HCT116 (cell line): ENCODE results near the gene SRPK2. TPM values are rescaled to one million over a fixed set of nuclear protein-coding genes. Genes with fewer than 3 reads are reported as not detected.

Source experiments
- ATAC-seq: fragments of 200-7000 bp; cut with Tn5 transposase; 2 replicates; pipeline ENCODE4 v1.9.1; 2020; ENCODE audit warnings: mild to moderate bottlenecking, moderate library complexity
- BruUV-seq: library from RNA; stranded (reverse); fragments of 400-500 nt; replicated peaks from 2 replicates; lab custom pipeline; 2021; lab: Mats Ljungman, UMichigan
- CTCF ChIA-PET: fragments of 300-600 bp; sonication (Branson Sonifier 250); formaldehyde crosslinking; loops from one replicate; lab custom pipeline; 2021; ENCODE audit warnings: antibody characterized with exemption; lab: Charles Lee
- POLR2A ChIA-PET: fragments of 300-600, 350-600 bp; sonication (Branson Sonifier 250); formaldehyde crosslinking; loops from one replicate; lab custom pipeline; 2021; ENCODE audit warnings: antibody characterized with exemption; lab: Charles Lee
- RAD21 ChIA-PET, 2 experiments: fragments of 300-600 bp; sonication (Branson Sonifier 250); formaldehyde crosslinking; loops; one replicate each; lab custom pipeline; 2023; ENCODE audit warnings: low total read pairs in 2 of 2; ENCODE audit not compliant: uncharacterized antibody in 2 of 2, unreplicated experiment in 2 of 2, low non-redundant PET in 1 of 2; lab: Charles Lee
- DNase-seq: peaks from one replicate; pipeline ENCODE4 v3.0.0-alpha.2; 2010; ENCODE audit warnings: low read depth, low spot score
- H2AFZ ChIP-seq: fragments of 200-600 bp; shearing (Covaris generic), sonication (generic); 2 replicates; pipeline ENCODE4 v1.6.1; 2017; ENCODE audit warnings: low read depth, mixed run types, mixed read lengths, antibody characterized with exemption, low read length; ENCODE audit not compliant: poor library complexity, severe bottlenecking
- H3K27ac ChIP-seq: 2 replicates; pipeline ENCODE4 v1.5.1; 2012; ENCODE audit warnings: low read depth, low read length
- H3K27me3 ChIP-seq: fragments of 200-600 bp; sonication (generic); 2 replicates; pipeline ENCODE4 v1.6.1; 2016; ENCODE audit warnings: mixed run types, low read length, mixed read lengths; ENCODE audit not compliant: insufficient read depth
- H3K36me3 ChIP-seq, 2 experiments: fragments of 200-500 bp in 1 of 2; fragments of 200-600 bp in 1 of 2; sonication (Bioruptor generic) in 1 of 2; sonication (generic) in 1 of 2; 2 replicates each; pipeline versions ENCODE4 v1.5.1 to v1.6.1; 2014 to 2016; ENCODE audit warnings: low read length in 2 of 2, inconsistent platforms in 1 of 2, mixed read lengths in 1 of 2, mixed run types in 1 of 2; ENCODE audit not compliant: insufficient read depth in 2 of 2, control insufficient read depth in 1 of 2
- H3K4me1 ChIP-seq, 2 experiments: fragments of 200-600 bp in 1 of 2; sonication (generic) in 1 of 2; 2 replicates each; pipeline versions ENCODE4 v1.5.1 to v1.6.1; 2012 to 2017; ENCODE audit warnings: low read length in 2 of 2, inconsistent platforms in 1 of 2, mild to moderate bottlenecking in 1 of 2, mixed read lengths in 1 of 2, mixed run types in 1 of 2, moderate library complexity in 1 of 2; ENCODE audit not compliant: insufficient read depth in 2 of 2, control insufficient read depth in 1 of 2
- H3K4me2 ChIP-seq: fragments of 200-600 bp; sonication (generic); 2 replicates; pipeline ENCODE4 v1.6.1; 2017; ENCODE audit warnings: mixed run types, low read length, mixed read lengths
- H3K4me3 ChIP-seq, 2 experiments: fragments of 200-600 bp in 1 of 2; sonication (generic) in 1 of 2; replicated peaks in 1 of 2; 2 replicates each; pipeline ENCODE4 v1.5.1; 2011 to 2016; ENCODE audit warnings: low read length in 2 of 2, control low read depth in 1 of 2, low read depth in 1 of 2, mild to moderate bottlenecking in 1 of 2, mixed read lengths in 1 of 2, mixed run types in 1 of 2
- H3K79me2 ChIP-seq: fragments of 200-600 bp; sonication (generic); 2 replicates; pipeline ENCODE4 v1.6.1; 2017; ENCODE audit warnings: mild to moderate bottlenecking, mixed run types, low read length, moderate library complexity, mixed read lengths; ENCODE audit not compliant: insufficient read depth
- H3K9ac ChIP-seq: fragments of 200-600 bp; sonication (generic); 2 replicates; pipeline ENCODE4 v1.6.1; 2016; ENCODE audit warnings: low read length, mixed read lengths
- H3K9me2 ChIP-seq: fragments of 200-600 bp; sonication (generic), shearing (Covaris generic); 2 replicates; pipeline ENCODE4 v1.6.1; 2017; ENCODE audit warnings: mixed run types, mild to moderate bottlenecking, moderate library complexity; ENCODE audit not compliant: insufficient read depth
- H3K9me3 ChIP-seq, 2 experiments: fragments of 200-500 bp in 1 of 2; fragments of 200-600 bp in 1 of 2; sonication (Bioruptor generic) in 1 of 2; sonication (generic) in 1 of 2; 2 replicates each; pipeline ENCODE4 v1.6.1; 2014 to 2017; ENCODE audit warnings: low read length in 2 of 2, mixed read lengths in 2 of 2, inconsistent platforms in 1 of 2, low read depth in 1 of 2, mild to moderate bottlenecking in 1 of 2, mixed run types in 1 of 2, moderate library complexity in 1 of 2; ENCODE audit not compliant: control insufficient read depth in 1 of 2, insufficient read depth in 1 of 2
- H4K20me1 ChIP-seq: fragments of 200-600 bp; sonication (generic), shearing (Covaris generic); 2 replicates; pipeline ENCODE4 v1.6.1; 2017; ENCODE audit warnings: mixed run types, mild to moderate bottlenecking, moderate library complexity; ENCODE audit not compliant: insufficient read depth
- ATF3 ChIP-seq: IDR thresholded peaks from 2 replicates; pipeline ENCODE4 v1.6.1; 2012
- CBX3 ChIP-seq: IDR thresholded peaks from 2 replicates; pipeline ENCODE4 v1.6.1; 2012; ENCODE audit warnings: low read depth
- CEBPB ChIP-seq: IDR thresholded peaks from 2 replicates; pipeline ENCODE4 v1.6.1; 2012; ENCODE audit warnings: low read depth
- EGR1 ChIP-seq: IDR thresholded peaks from 2 replicates; pipeline ENCODE4 v1.6.1; 2012; ENCODE audit warnings: low read depth
- EZH2phosphoT487 ChIP-seq: fragments of 200-600 bp; IDR thresholded peaks from 2 replicates; pipeline ENCODE4 v1.6.1; 2018; ENCODE audit warnings: antibody characterized with exemption, borderline replicate concordance
- FOSL1 ChIP-seq: IDR thresholded peaks from 2 replicates; pipeline ENCODE4 v1.6.1; 2012; ENCODE audit warnings: low read depth
- JUND ChIP-seq: IDR thresholded peaks from 2 replicates; pipeline ENCODE4 v1.6.1; 2012
- MAX ChIP-seq: IDR thresholded peaks from 2 replicates; pipeline ENCODE4 v1.6.1; 2012
- POLR2A ChIP-seq: IDR thresholded peaks from 2 replicates; pipeline ENCODE4 v1.7.0; 2011; ENCODE audit warnings: borderline replicate concordance; ENCODE audit not compliant: insufficient read depth, insufficient read length; ENCODE audit errors: extremely low read depth
- RAD21 ChIP-seq: IDR thresholded peaks from 2 replicates; pipeline ENCODE4 v1.6.1; 2012; ENCODE audit warnings: low read depth, mild to moderate bottlenecking
- SIN3A ChIP-seq: IDR thresholded peaks from 2 replicates; pipeline ENCODE4 v1.6.1; 2012; ENCODE audit warnings: low read depth
- SP1 ChIP-seq: IDR thresholded peaks from 2 replicates; pipeline ENCODE4 v1.6.1; 2012; ENCODE audit warnings: low read depth
- TCF7L2 ChIP-seq: IDR thresholded peaks from 2 replicates; pipeline ENCODE4 v1.7.0; 2011; ENCODE audit warnings: borderline replicate concordance, inconsistent platforms; ENCODE audit not compliant: insufficient read depth, insufficient read length; ENCODE audit errors: extremely low read depth
- YY1 ChIP-seq: IDR thresholded peaks from 2 replicates; pipeline ENCODE4 v1.6.1; 2011; ENCODE audit warnings: low read length, low read depth, moderate library complexity, mild to moderate bottlenecking; ENCODE audit not compliant: insufficient replicate concordance; ENCODE audit errors: extremely low read depth
- ZFX ChIP-seq: fragments of 450-650 bp; IDR thresholded peaks from 2 replicates; pipeline ENCODE4 v1.6.1; 2017
- ZNF274 ChIP-seq: fragments of 200-500 bp; sonication (Bioruptor generic); IDR thresholded peaks from 2 replicates; pipeline ENCODE4 v1.6.1; 2014; ENCODE audit warnings: mild to moderate bottlenecking, low read depth, low read length, inconsistent platforms
- intact Hi-C: fragments of 100-400 bp; cut with micrococcal nuclease; formaldehyde crosslinking; loops from 2 replicates; pipeline ENCODE4 v1.10.0; 2022
- total RNA-seq: library from RNA; stranded (reverse); gene quantifications from one replicate; pipeline ENCODE4 v1.2.1, GENCODE V29; 2021; ENCODE audit not compliant: unreplicated experiment
- TF ChIP-seq, protein P1 (sequence below): IDR thresholded peaks from 2 replicates; pipeline ENCODE4 v1.6.1; 2011; ENCODE audit warnings: mild to moderate bottlenecking, low read length, moderate library complexity; ENCODE audit not compliant: insufficient replicate concordance; ENCODE audit errors: extremely low read depth

The SRPK2 gene
- total RNA-seq, 1 experiment from 2014 or later, result 37.4 TPM

DNA sequence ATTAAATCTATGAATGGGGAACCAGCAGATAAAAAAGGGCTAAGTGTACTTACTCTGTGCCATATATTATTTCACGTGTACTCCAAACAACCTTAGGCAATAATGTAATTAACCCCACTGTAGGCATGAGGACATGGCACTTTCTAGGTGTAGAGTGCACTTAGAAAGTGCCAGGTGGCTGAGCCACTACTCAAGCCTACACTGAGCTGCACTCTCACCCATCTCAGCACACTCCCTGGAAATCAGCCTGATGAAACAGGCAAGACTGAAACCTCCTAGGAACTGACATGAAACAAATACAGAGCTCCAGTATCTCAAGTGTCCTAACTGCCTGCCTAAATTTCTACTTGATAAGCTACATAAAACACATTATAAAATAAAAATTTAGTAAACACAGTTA, 227.4 kb downstream of the SRPK2 start (continued):
- TF ChIP-seq, protein P1, sequence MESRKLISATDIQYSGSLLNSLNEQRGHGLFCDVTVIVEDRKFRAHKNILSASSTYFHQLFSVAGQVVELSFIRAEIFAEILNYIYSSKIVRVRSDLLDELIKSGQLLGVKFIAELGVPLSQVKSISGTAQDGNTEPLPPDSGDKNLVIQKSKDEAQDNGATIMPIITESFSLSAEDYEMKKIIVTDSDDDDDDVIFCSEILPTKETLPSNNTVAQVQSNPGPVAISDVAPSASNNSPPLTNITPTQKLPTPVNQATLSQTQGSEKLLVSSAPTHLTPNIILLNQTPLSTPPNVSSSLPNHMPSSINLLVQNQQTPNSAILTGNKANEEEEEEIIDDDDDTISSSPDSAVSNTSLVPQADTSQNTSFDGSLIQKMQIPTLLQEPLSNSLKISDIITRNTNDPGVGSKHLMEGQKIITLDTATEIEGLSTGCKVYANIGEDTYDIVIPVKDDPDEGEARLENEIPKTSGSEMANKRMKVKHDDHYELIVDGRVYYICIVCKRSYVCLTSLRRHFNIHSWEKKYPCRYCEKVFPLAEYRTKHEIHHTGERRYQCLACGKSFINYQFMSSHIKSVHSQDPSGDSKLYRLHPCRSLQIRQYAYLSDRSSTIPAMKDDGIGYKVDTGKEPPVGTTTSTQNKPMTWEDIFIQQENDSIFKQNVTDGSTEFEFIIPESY, result no peak
- TF ChIP-seq YY1, result no peak
- TF ChIP-seq, all 23 proteins: peak for 0

GRCh38 chr7:105157278-105157677, 231.4 kb downstream of the SRPK2 start:
- H3K4me2 ChIP-seq, result no peak overlapping the region
- no peaks in the 10 kb centered on the region for H4K20me1 ChIP-seq
- no peaks in the 10 kb centered on the region for H3K27me3 ChIP-seq
- no peak overlapping the region for H3K27ac ChIP-seq
- H3K9me3 ChIP-seq, result no peaks in the 10 kb centered on the region
- H3K9me2 ChIP-seq, result no peaks in the 10 kb centered on the region
- H3K36me3 ChIP-seq, result no peaks in the 10 kb centered on the region
- DNase-seq (no peak), ATAC-seq (no peak)
- H2AFZ ChIP-seq, result no peak overlapping the region
- intact Hi-C loops, result no loop called here
- ChIA-PET CTCF (no interaction called here), POLR2A (no interaction called here), RAD21 (no interaction called here)
- no TSS peak for BruUV-seq
- TF ChIP-seq SIN3A, result no peak
- no peak for TF ChIP-seq RAD21
- no peak for TF ChIP-seq ATF3
- no peak for TF ChIP-seq ZFX
- TF ChIP-seq FOSL1, result no peak
- TF ChIP-seq TCF7L2, result no peak
- TF ChIP-seq CBX3, result no peak
- no peak for TF ChIP-seq CEBPB
- no peak for TF ChIP-seq EGR1
- TF ChIP-seq JUND, result no peak
- TF ChIP-seq, protein P1, result no peak
- TF ChIP-seq ZNF274, result no peak
- TF ChIP-seq SP1, result no peak
- TF ChIP-seq MAX, result no peak
- no peak for TF ChIP-seq EZH2phosphoT487
- no peak for TF ChIP-seq POLR2A
- no peak overlapping the region for H3K4me3 ChIP-seq
- no peaks in the 10 kb centered on the region for H3K79me2 ChIP-seq
- no peak overlapping the region for H3K9ac ChIP-seq
- H3K4me1 ChIP-seq, result no peaks in the 10 kb centered on the region
